Astrocyte (in vitro differentiated cells and primary cell): Measurements from ENCODE around the gene EXPH5. TPM values are rescaled to one million over a fixed set of nuclear protein-coding genes. Genes with fewer than 3 reads are reported as not detected.
A peak's percentile ranks its signal among the peaks of the same experiment; 100 is the strongest.

ENCODE experiments used
- DNase-seq: peaks from one replicate; pipeline ENCODE4 v3.0.0-alpha.2; 2010; ENCODE audit warnings: low read depth
- FAIRE-seq: peaks from 2 replicates; lab custom pipeline; 2011; peaks lifted over from hg19 to GRCh38; lab: Jason Lieb, UNC
- H2AFZ ChIP-seq: 2 replicates; pipeline ENCODE4 v1.6.0; 2012; ENCODE audit warnings: low read depth, low read length, inconsistent platforms
- H3K27ac ChIP-seq: 2 replicates; pipeline ENCODE4 v1.5.1; 2011; ENCODE audit warnings: low read depth, low read length, inconsistent platforms
- H3K27me3 ChIP-seq: 2 replicates; pipeline ENCODE4 v1.6.0; 2011; ENCODE audit warnings: low read length, inconsistent platforms; ENCODE audit not compliant: insufficient read depth
- H3K36me3 ChIP-seq: 2 replicates; pipeline ENCODE4 v1.5.1; 2011; ENCODE audit warnings: low read length, inconsistent platforms; ENCODE audit not compliant: insufficient read depth
- H3K4me1 ChIP-seq: 2 replicates; pipeline ENCODE4 v1.5.1; 2011; ENCODE audit warnings: low read length, inconsistent platforms; ENCODE audit not compliant: insufficient read depth
- H3K4me2 ChIP-seq: 2 replicates; pipeline ENCODE4 v1.6.0; 2012; ENCODE audit warnings: low read length, inconsistent platforms
- H3K4me3 ChIP-seq: 2 replicates; pipeline ENCODE4 v1.5.1; 2011; ENCODE audit warnings: low read depth, mild to moderate bottlenecking, low read length, inconsistent platforms; ENCODE audit not compliant: insufficient read depth
- H3K79me2 ChIP-seq: 2 replicates; pipeline ENCODE4 v1.6.0; 2012; ENCODE audit warnings: mild to moderate bottlenecking, low read length, inconsistent platforms; ENCODE audit not compliant: insufficient read depth
- H3K9ac ChIP-seq: 2 replicates; pipeline ENCODE4 v1.6.0; 2012; ENCODE audit warnings: mild to moderate bottlenecking, low read length, inconsistent platforms
- H3K9me3 ChIP-seq: 2 replicates; pipeline ENCODE4 v1.5.1; 2012; ENCODE audit warnings: low read depth, mild to moderate bottlenecking, low read length, inconsistent platforms; ENCODE audit not compliant: insufficient read depth
- H4K20me1 ChIP-seq: 2 replicates; pipeline ENCODE4 v1.6.0; 2012; ENCODE audit warnings: low read length, inconsistent platforms; ENCODE audit not compliant: insufficient read depth
- H3K27ac Mint-ChIP-seq: one replicate; pipeline ENCODE4 v1.8.0; 2021; ENCODE audit warnings: mild to moderate bottlenecking, mixed read lengths; ENCODE audit not compliant: unreplicated experiment
- H3K27me3 Mint-ChIP-seq: one replicate; pipeline ENCODE4 v1.8.0; 2021; ENCODE audit warnings: low read depth, mixed read lengths; ENCODE audit not compliant: unreplicated experiment
- H3K36me3 Mint-ChIP-seq: one replicate; pipeline ENCODE4 v1.8.0; 2021; ENCODE audit warnings: low read depth, mixed read lengths; ENCODE audit not compliant: unreplicated experiment
- H3K4me1 Mint-ChIP-seq: one replicate; pipeline ENCODE4 v1.8.0; 2021; ENCODE audit warnings: low read depth, mixed read lengths; ENCODE audit not compliant: unreplicated experiment
- H3K4me3 Mint-ChIP-seq: one replicate; pipeline ENCODE4 v1.8.0; 2021; ENCODE audit warnings: mild to moderate bottlenecking, moderate library complexity, mixed read lengths; ENCODE audit not compliant: unreplicated experiment
- H3K9me3 Mint-ChIP-seq: one replicate; pipeline ENCODE4 v1.8.0; 2021; ENCODE audit warnings: mild to moderate bottlenecking, mixed read lengths; ENCODE audit not compliant: unreplicated experiment
- CTCF ChIP-seq: IDR thresholded peaks from 2 replicates; pipeline ENCODE4 v1.5.1; 2011; ENCODE audit warnings: low read depth, mild to moderate bottlenecking, inconsistent platforms, low read length, moderate library complexity; ENCODE audit not compliant: insufficient read depth
- EZH2 ChIP-seq: IDR thresholded peaks from 2 replicates; pipeline ENCODE4 v1.6.1; 2012; ENCODE audit warnings: mild to moderate bottlenecking, low read length, inconsistent platforms; ENCODE audit not compliant: insufficient read depth
- total RNA-seq: library from RNA; stranded (reverse); gene quantifications from 2 replicates; pipeline ENCODE4 v1.2.1, GENCODE V29; 2021

Gene EXPH5
- total RNA-seq, 1 donor from 2014 or later: 7.9 TPM

- Mint-ChIP-seq H3K9me3 (no peaks in the 10 kb centered on the region), H3K4me3 (no peak overlapping the region), H3K27me3 (no peaks in the 10 kb centered on the region), H3K27ac (no peak overlapping the region), H3K4me1 (peaks cover 8% of the 10 kb centered on the region), H3K36me3 (no peaks in the 10 kb centered on the region)
- Histone ChIP-seq H4K20me1 (no peaks in the 10 kb centered on the region), H3K4me2 (no peak overlapping the region), H3K9me3 (no peaks in the 10 kb centered on the region), H3K27me3 (no peaks in the 10 kb centered on the region), H3K36me3 (no peaks in the 10 kb centered on the region), H2AFZ (no peak overlapping the region), H3K79me2 (peaks cover 15% of the 10 kb centered on the region), H3K9ac (no peak overlapping the region), H3K27ac (no peak overlapping the region), H3K4me3 (no peak overlapping the region), H3K4me1 (peaks cover 11% of the 10 kb centered on the region)
- TF ChIP-seq EZH2: no peak
- TF ChIP-seq CTCF: no peak
- DNase-seq (no peak), FAIRE-seq (no peak)
These were observed 93.4 kb downstream of the EXPH5 start for GRCh38 chr11:108500169-108500568.

GRCh38 chr11:108498816-108499408 is 94.7 kb downstream of the EXPH5 start:
- peak overlapping the region; percentile 78 for H3K4me3 ChIP-seq
- peaks cover 8% of the 10 kb centered on the region for H3K4me1 Mint-ChIP-seq
- FAIRE-seq: no peak
- DNase-seq: no peak
- H3K36me3 Mint-ChIP-seq: no peaks in the 10 kb centered on the region
- H3K9me3 ChIP-seq: no peaks in the 10 kb centered on the region
- H3K4me1 ChIP-seq: peaks cover 11% of the 10 kb centered on the region
- H3K79me2 ChIP-seq: peaks cover 27% of the 10 kb centered on the region
- no peaks in the 10 kb centered on the region for H4K20me1 ChIP-seq
- H3K27ac ChIP-seq: peak overlapping the region; percentile 92
- H3K4me2 ChIP-seq: peak overlapping the region; percentile 90
- H3K27me3 ChIP-seq: no peaks in the 10 kb centered on the region
- peak overlapping the region; percentile 89 for H2AFZ ChIP-seq
- no peaks in the 10 kb centered on the region for H3K27me3 Mint-ChIP-seq
- peak overlapping the region; percentile 90 for H3K9ac ChIP-seq
- no peaks in the 10 kb centered on the region for H3K9me3 Mint-ChIP-seq
- H3K4me3 Mint-ChIP-seq: peak overlapping the region; percentile 90
- H3K27ac Mint-ChIP-seq: peak overlapping the region; percentile 98
- TF ChIP-seq CTCF: no peak
- no peak for TF ChIP-seq EZH2
- H3K36me3 ChIP-seq: no peaks in the 10 kb centered on the region

GRCh38 chr11:108498046-108498815 is 95.3 kb downstream of the EXPH5 start, which contains the start of gene POGLUT3:
Gene POGLUT3, minus strand, starts transcription at chr11:108498384. Its CDS starts 18 bp downstream, at chr11:108498366.
- Histone ChIP-seq H3K27me3 (no peaks in the 10 kb centered on the region), H3K4me3 (peak within 1 kb of the TSS; percentile 78), H3K27ac (peak within 1 kb of the TSS; percentile 92), H3K4me1 (peaks cover 11% of the 10 kb centered on the region), H3K36me3 (no peaks in the 10 kb centered on the region), H3K9me3 (no peaks in the 10 kb centered on the region), H2AFZ (peak within 1 kb of the TSS; percentile 89), H4K20me1 (no peaks in the 10 kb centered on the region), H3K9ac (peak within 1 kb of the TSS; percentile 90), H3K79me2 (peaks cover 33% of the 10 kb centered on the region), H3K4me2 (peak within 1 kb of the TSS; percentile 90)
- peak within 1 kb of the TSS; percentile 90 for H3K4me3 Mint-ChIP-seq
- FAIRE-seq: no peak
- peak within 1 kb of the TSS; percentile 98 for H3K27ac Mint-ChIP-seq
- no peaks in the 10 kb centered on the region for H3K36me3 Mint-ChIP-seq
- TF ChIP-seq CTCF: no peak
- TF ChIP-seq EZH2: no peak
- DNase-seq: peak; percentile 50
- H3K9me3 Mint-ChIP-seq: no peaks in the 10 kb centered on the region
- H3K27me3 Mint-ChIP-seq: no peaks in the 10 kb centered on the region
- peaks cover 8% of the 10 kb centered on the region for H3K4me1 Mint-ChIP-seq
